CD4-positive, alpha-beta T cell treated with Interleukin-1 beta for 1 hour (primary cell): ENCODE results near the gene PDZRN3.

Experiments used
- DNase-seq, 2 donors: peaks; one replicate each; pipeline ENCODE4 v3.0.0-alpha.2; 2020 to 2022

PDZRN3 gene

GRCh38 chr3:73448041-73448440, 176.7 kb downstream of the PDZRN3 start:
- no peak for DNase-seq

GRCh38 chr3:73447111-73447510, 177.6 kb downstream of the PDZRN3 start:
- no peak for DNase-seq

- no peak for DNase-seq
Observed at GRCh38 chr3:73446467-73447110, 178.2 kb downstream of the PDZRN3 start.

- no peak for DNase-seq
Observed at GRCh38 chr3:73442886-73443285, 181.9 kb downstream of the PDZRN3 start.

- DNase-seq = no peak
Observed at GRCh38 chr3:73442152-73442551, 182.6 kb downstream of the PDZRN3 start.

- DNase-seq = no peak
Observed at GRCh38 chr3:73437828-73438227, 186.9 kb downstream of the PDZRN3 start.

- no peak for DNase-seq
Observed at GRCh38 chr3:73435055-73435454, 189.7 kb downstream of the PDZRN3 start.

- DNase-seq = no peak
Observed at GRCh38 chr3:73433687-73434086, 191.1 kb downstream of the PDZRN3 start.

GRCh38 chr3:73433079-73433478, 191.7 kb downstream of the PDZRN3 start:
- DNase-seq = no peak

- no peak for DNase-seq
Observed at GRCh38 chr3:73432706-73433032, 192.1 kb downstream of the PDZRN3 start.

- DNase-seq = peak in 1 of 2 donors; percentile 4
Observed at GRCh38 chr3:73432023-73432705, 192.6 kb downstream of the PDZRN3 start.

GRCh38 chr3:73431183-73431900, 193.4 kb downstream of the PDZRN3 start:
- no peak for DNase-seq

- DNase-seq = no peak
Observed at GRCh38 chr3:73427048-73427706, 197.6 kb downstream of the PDZRN3 start.

- no peak for DNase-seq
Observed at GRCh38 chr3:73426606-73427005, 198.1 kb downstream of the PDZRN3 start.

- DNase-seq = no peak
Observed at GRCh38 chr3:73423116-73423515, 201.6 kb downstream of the PDZRN3 start.

- no peak for DNase-seq
Observed at GRCh38 chr3:73422571-73422970, 202.2 kb downstream of the PDZRN3 start.

GRCh38 chr3:73419942-73420341, 204.8 kb downstream of the PDZRN3 start:
- no peak for DNase-seq

GRCh38 chr3:73419179-73419803, 205.4 kb downstream of the PDZRN3 start:
- no peak for DNase-seq

- DNase-seq = no peak
Observed at GRCh38 chr3:73418681-73419080, 206.1 kb downstream of the PDZRN3 start.

- DNase-seq = no peak
Observed at GRCh38 chr3:73415118-73415517, 209.6 kb downstream of the PDZRN3 start.

GRCh38 chr3:73413619-73414018, 211.1 kb downstream of the PDZRN3 start:
- no peak for DNase-seq

- no peak for DNase-seq
Observed at GRCh38 chr3:73411993-73412392, 212.7 kb downstream of the PDZRN3 start.

- no peak for DNase-seq
Observed at GRCh38 chr3:73411545-73411944, 213.2 kb downstream of the PDZRN3 start.
